Measurements from ENCODE around the gene GPC5.

The GPC5 gene

DNA sequence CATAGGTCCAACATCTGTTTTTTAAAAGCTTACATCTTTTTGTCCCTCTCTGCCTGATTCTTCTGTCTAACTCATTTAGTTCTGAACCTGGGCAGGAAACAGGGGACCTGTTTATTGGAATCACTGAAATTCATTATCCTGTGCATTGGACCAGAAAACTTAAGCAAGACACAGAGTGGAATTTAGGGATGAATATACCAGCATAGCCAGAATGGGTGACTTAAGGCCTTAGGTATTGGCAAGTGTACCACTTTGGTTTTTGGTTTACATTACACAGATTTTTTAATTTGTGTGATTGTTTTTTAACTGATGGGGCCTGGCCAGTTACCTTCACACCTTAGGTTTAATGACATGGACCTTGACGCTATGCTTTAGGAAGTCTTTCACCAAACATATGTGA lies 232.5 kb downstream of the GPC5 start:
- ChIA-PET CTCF (interaction anchor here (0.6 to 1.3 kb wide), 2 partner anchors 91 to 321 kb away, joined by 3 to 6 read pairs; no protein-coding TSS in a partner anchor), POLR2A (no interaction called here)
- no peaks in the 10 kb centered on the region for H3K4me1 ChIP-seq (ENCODE audit: control insufficient read depth, insufficient read depth, low read length)
- TF ChIP-seq ZNF600 (tag by site-specific recombination; IDR thresholded peaks at IDR 0.05) (no peak), ZNF202 (tag by site-specific recombination; IDR thresholded peaks at IDR 0.05; ENCODE audit: borderline replicate concordance) (no peak), GLI2 (tag by site-specific recombination; IDR thresholded peaks at IDR 0.05; ENCODE audit: borderline replicate concordance, low read depth) (no peak), ZNF174 (tag by site-specific recombination; IDR thresholded peaks at IDR 0.05) (no peak), ZBTB17 (tag by site-specific recombination; IDR thresholded peaks at IDR 0.05) (no peak), ZNF530 (tag by site-specific recombination; IDR thresholded peaks at IDR 0.05; ENCODE audit: low read depth) (no peak), ZNF830 (tag by site-specific recombination; IDR thresholded peaks at IDR 0.05; ENCODE audit: low read depth) (no peak), ZNF10 (tag by site-specific recombination; IDR thresholded peaks at IDR 0.05) (no peak), ZNF121 (tag by site-specific recombination; IDR thresholded peaks at IDR 0.05) (no peak)
- TF ChIP-seq, protein P1, sequence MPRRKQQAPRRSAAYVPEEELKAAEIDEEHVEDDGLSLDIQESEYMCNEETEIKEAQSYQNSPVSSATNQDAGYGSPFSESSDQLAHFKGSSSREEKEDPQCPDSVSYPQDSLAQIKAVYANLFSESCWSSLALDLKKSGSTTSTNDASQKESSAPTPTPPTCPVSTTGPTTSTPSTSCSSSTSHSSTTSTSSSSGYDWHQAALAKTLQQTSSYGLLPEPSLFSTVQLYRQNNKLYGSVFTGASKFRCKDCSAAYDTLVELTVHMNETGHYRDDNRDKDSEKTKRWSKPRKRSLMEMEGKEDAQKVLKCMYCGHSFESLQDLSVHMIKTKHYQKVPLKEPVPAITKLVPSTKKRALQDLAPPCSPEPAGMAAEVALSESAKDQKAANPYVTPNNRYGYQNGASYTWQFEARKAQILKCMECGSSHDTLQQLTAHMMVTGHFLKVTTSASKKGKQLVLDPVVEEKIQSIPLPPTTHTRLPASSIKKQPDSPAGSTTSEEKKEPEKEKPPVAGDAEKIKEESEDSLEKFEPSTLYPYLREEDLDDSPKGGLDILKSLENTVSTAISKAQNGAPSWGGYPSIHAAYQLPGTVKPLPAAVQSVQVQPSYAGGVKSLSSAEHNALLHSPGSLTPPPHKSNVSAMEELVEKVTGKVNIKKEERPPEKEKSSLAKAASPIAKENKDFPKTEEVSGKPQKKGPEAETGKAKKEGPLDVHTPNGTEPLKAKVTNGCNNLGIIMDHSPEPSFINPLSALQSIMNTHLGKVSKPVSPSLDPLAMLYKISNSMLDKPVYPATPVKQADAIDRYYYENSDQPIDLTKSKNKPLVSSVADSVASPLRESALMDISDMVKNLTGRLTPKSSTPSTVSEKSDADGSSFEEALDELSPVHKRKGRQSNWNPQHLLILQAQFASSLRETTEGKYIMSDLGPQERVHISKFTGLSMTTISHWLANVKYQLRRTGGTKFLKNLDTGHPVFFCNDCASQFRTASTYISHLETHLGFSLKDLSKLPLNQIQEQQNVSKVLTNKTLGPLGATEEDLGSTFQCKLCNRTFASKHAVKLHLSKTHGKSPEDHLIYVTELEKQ (tag by site-specific recombination; IDR thresholded peaks at IDR 0.05; ENCODE audit: borderline replicate concordance) = no peak
- no peak overlapping the region for H3K4me3 ChIP-seq (ENCODE audit: low read depth, low read length)
- H3K27ac ChIP-seq (ENCODE audit: extremely low read depth, low read depth, low read length) = no peak overlapping the region
- H3K36me3 ChIP-seq (ENCODE audit: control insufficient read depth in 2 of 2, insufficient read depth in 1 of 2, low read length in 2 of 2) = no peaks in the 10 kb centered on the region
- no peaks in the 10 kb centered on the region for H3K9me3 ChIP-seq (ENCODE audit: control insufficient read depth, insufficient read depth, low read depth, low read length)

DNA sequence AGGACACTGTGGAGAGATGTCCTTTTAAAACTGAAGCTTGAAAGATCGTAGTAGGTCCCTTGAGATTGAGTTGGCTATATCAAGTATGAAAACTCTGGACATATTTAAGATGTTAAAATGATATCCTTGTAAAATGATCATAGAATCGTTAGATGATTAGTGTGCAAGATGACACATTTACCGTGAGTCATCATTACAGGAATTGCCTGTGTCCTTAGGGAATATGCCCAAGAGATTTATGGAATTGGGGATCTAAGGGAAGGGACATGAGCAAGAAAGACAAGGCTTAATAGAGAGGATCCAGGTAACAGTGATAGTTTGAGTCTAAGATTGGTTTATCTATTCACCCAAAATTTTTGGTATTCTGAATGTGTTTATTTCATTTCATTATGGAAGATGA lies 233.7 kb downstream of the GPC5 start:
- CTCF ChIA-PET = no interaction called here
- no peaks in the 10 kb centered on the region for H3K36me3 ChIP-seq (ENCODE audit: control insufficient read depth in 2 of 2, insufficient read depth in 1 of 2, low read length in 2 of 2)
- H3K4me1 ChIP-seq (ENCODE audit: control insufficient read depth, insufficient read depth, low read length) = no peaks in the 10 kb centered on the region
- TF ChIP-seq ZNF596 (tag by site-specific recombination; IDR thresholded peaks at IDR 0.05) (no peak), ZNF785 (tag by site-specific recombination; IDR thresholded peaks at IDR 0.05) (no peak), ZNF211 (tag by site-specific recombination; IDR thresholded peaks at IDR 0.05; ENCODE audit: low read depth) (no peak), ZBTB17 (tag by site-specific recombination; IDR thresholded peaks at IDR 0.05) (no peak), ZNF629 (tag by site-specific recombination; IDR thresholded peaks at IDR 0.05) (no peak), MEIS1 (CRISPR knock-in tag; IDR thresholded peaks at IDR 0.05; ENCODE audit: borderline replicate concordance) (no peak), ZNF2 (tag by site-specific recombination; IDR thresholded peaks at IDR 0.05) (no peak), ZNF302 (tag by site-specific recombination; IDR thresholded peaks at IDR 0.05; ENCODE audit: low read depth) (no peak), GLIS1 (tag by site-specific recombination; IDR thresholded peaks at IDR 0.05) (no peak), YY1 (tag by site-specific recombination; IDR thresholded peaks at IDR 0.05) (no peak), ZNF560 (tag by site-specific recombination; IDR thresholded peaks at IDR 0.05; ENCODE audit: borderline replicate concordance) (no peak), YY2 (tag by site-specific recombination; IDR thresholded peaks at IDR 0.05) (no peak), ZBTB1 (tag by site-specific recombination; IDR thresholded peaks at IDR 0.05) (no peak), ZNF501 (tag by site-specific recombination; IDR thresholded peaks at IDR 0.05) (no peak)
- TF ChIP-seq, protein P2, sequence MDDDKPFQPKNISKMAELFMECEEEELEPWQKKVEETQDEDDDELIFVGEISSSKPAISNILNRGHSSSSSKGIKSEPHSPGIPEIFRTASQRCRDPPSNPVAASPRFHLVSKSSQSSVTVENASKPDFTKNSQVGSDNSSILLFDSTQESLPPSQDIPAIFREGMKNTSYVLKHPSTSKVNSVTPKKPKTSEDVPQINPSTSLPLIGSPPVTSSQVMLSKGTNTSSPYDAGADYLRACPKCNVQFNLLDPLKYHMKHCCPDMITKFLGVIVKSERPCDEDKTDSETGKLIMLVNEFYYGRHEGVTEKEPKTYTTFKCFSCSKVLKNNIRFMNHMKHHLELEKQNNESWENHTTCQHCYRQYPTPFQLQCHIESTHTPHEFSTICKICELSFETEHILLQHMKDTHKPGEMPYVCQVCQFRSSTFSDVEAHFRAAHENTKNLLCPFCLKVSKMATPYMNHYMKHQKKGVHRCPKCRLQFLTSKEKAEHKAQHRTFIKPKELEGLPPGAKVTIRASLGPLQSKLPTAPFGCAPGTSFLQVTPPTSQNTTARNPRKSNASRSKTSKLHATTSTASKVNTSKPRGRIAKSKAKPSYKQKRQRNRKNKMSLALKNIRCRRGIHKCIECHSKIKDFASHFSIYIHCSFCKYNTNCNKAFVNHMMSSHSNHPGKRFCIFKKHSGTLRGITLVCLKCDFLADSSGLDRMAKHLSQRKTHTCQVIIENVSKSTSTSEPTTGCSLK (tag by site-specific recombination; IDR thresholded peaks at IDR 0.05) = no peak
- TF ChIP-seq, protein P3, sequence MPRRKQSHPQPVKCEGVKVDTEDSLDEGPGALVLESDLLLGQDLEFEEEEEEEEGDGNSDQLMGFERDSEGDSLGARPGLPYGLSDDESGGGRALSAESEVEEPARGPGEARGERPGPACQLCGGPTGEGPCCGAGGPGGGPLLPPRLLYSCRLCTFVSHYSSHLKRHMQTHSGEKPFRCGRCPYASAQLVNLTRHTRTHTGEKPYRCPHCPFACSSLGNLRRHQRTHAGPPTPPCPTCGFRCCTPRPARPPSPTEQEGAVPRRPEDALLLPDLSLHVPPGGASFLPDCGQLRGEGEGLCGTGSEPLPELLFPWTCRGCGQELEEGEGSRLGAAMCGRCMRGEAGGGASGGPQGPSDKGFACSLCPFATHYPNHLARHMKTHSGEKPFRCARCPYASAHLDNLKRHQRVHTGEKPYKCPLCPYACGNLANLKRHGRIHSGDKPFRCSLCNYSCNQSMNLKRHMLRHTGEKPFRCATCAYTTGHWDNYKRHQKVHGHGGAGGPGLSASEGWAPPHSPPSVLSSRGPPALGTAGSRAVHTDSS (tag by site-specific recombination; IDR thresholded peaks at IDR 0.05) = no peak
- TF ChIP-seq, protein P4, sequence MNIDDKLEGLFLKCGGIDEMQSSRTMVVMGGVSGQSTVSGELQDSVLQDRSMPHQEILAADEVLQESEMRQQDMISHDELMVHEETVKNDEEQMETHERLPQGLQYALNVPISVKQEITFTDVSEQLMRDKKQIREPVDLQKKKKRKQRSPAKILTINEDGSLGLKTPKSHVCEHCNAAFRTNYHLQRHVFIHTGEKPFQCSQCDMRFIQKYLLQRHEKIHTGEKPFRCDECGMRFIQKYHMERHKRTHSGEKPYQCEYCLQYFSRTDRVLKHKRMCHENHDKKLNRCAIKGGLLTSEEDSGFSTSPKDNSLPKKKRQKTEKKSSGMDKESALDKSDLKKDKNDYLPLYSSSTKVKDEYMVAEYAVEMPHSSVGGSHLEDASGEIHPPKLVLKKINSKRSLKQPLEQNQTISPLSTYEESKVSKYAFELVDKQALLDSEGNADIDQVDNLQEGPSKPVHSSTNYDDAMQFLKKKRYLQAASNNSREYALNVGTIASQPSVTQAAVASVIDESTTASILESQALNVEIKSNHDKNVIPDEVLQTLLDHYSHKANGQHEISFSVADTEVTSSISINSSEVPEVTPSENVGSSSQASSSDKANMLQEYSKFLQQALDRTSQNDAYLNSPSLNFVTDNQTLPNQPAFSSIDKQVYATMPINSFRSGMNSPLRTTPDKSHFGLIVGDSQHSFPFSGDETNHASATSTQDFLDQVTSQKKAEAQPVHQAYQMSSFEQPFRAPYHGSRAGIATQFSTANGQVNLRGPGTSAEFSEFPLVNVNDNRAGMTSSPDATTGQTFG (tag by site-specific recombination; IDR thresholded peaks at IDR 0.05; ENCODE audit: borderline replicate concordance) = no peak

More for the DNA sequence above, 233.7 kb downstream of the GPC5 start:
- no peak overlapping the region for H3K27ac ChIP-seq (ENCODE audit: extremely low read depth, low read depth, low read length)
- no peaks in the 10 kb centered on the region for H3K9me3 ChIP-seq (ENCODE audit: control insufficient read depth, insufficient read depth, low read depth, low read length)
- H3K4me3 ChIP-seq (ENCODE audit: low read depth, low read length) = no peak overlapping the region
- POLR2A ChIA-PET = no interaction called here

All from HEK293 (cell line).